OCI-M2 (cell line): ENCODE results near the gene ATXN3L.

Experiments used
- DNase-seq: peaks from one replicate; lab custom pipeline; 2025; ENCODE audit not compliant: unreplicated experiment; lab: John Stamatoyannopoulos, UW

ATXN3L gene

GRCh38 chrX:13319953-13320352 is at the start of gene ATXN3L:
Gene ATXN3L, minus strand, starts transcription at chrX:13320053. Its CDS starts 119 bp downstream, at chrX:13319934.
- DNase-seq = no peak

GRCh38 chrX:13369256-13370030 is 49.6 kb upstream of the ATXN3L start:
- no peak for DNase-seq

DNA sequence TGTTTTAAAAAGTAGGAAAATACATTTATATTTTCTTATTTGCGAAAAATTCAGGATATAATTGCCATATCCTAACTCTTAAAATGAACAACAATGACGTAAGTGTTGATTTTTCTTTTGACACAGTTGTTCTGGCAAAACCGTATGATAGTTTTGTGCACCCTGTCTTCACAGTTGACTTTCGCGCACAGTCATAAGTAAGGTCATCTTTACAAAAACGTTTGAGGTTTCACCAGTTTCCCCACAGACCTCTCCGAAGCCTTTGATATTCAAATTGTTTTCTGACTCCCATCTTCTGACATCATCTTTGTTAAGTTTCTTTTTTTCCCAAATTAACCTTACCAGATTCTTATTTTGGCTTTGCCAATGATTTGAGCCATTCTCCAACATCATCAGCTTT is 48.1 kb upstream of the ATXN3L start:
- DNase-seq = no peak

- DNase-seq = no peak
Observed at GRCh38 chrX:13366698-13367097, 46.8 kb upstream of the ATXN3L start.

GRCh38 chrX:13365161-13365560 is 45.3 kb upstream of the ATXN3L start:
- DNase-seq = no peak

DNA sequence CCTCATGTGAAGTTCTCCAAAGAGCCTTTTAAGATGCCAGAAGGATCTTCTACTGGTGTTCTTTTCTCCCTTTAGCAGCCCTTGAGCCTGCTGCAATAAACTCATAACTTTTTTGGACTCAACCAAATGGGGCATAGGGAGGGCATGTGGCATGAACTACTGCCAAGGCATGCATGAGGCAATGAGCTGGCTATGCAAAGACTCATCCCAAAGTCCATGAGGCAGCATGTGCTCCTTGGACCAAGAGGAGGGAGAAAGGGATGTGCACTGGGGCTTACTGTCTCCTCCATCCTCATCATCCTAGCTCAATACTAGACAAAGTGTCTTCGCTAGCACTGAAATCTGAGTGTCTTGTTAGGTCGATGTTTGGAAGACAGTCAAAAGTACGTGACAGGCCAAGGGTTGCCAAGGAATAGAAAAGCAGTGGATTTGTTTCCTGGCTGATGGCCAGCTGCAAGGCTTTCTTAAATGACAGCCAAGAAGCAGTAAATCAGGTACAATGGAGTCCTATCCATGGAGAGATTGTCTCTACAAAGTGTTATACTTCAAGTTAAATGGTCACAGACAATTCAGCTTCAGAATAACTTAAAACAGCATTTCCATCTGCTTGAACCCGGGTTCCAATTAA is 44.5 kb upstream of the ATXN3L start:
- DNase-seq = no peak

DNA sequence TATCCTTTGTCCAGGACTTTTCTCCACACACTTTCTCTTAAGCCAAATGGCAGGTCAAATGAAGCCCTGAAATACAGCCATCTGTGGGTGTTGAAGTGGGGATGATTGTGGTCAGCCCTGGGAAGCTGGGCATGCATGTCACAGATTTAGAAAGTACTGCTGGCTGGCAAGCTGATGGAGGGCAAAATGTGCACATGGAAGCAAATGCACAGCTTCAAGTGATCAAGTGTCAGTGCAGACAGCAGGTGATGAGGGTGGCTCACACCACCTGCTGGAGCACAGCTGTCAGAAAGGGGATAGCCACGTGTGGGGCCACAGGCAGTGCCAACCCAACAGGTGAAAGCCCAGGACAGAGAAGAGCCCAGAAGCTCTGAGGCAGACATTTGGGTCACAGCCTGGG is 40.3 kb upstream of the ATXN3L start:
- no peak for DNase-seq

GRCh38 chrX:13357925-13358324 is 38.1 kb upstream of the ATXN3L start:
- no peak for DNase-seq

- no peak for DNase-seq
Observed at GRCh38 chrX:13346646-13347045, 26.8 kb upstream of the ATXN3L start.

GRCh38 chrX:13345438-13345837 is 25.6 kb upstream of the ATXN3L start:
- no peak for DNase-seq

- no peak for DNase-seq
Observed at GRCh38 chrX:13345037-13345436, 25.2 kb upstream of the ATXN3L start.

DNA sequence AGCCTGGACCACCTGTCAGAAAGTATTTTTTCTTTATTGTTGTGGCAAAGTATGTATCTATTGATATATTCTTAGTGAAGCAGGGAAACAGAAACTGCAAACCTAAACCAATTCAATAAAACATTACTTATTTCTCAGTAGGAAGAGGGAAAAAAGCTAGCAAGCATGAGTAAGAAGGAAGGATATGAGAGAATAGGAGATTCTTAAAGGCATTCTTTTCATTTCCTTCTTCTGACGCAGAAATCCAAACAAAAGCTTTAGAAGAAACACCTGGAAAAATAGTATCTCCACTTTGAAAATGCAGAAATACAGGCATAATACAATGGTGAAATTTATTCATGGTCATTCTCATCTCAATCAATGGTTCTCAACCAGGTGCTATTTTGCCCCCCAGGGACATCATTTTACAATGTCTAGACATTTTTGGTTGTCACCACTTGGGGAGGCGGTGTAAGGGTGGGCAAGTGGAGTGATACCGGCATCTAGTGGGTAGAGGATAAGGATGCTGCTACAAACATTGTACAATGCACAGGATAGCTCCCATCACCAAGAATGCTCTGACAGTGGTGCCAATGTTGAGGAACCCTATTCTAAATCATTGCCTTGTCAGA is 21.7 kb upstream of the ATXN3L start:
- no peak for DNase-seq

- DNase-seq = no peak
Observed at GRCh38 chrX:13340182-13340791, 20.4 kb upstream of the ATXN3L start.

- no peak for DNase-seq
Observed at GRCh38 chrX:13339607-13340006, 19.8 kb upstream of the ATXN3L start.

DNA sequence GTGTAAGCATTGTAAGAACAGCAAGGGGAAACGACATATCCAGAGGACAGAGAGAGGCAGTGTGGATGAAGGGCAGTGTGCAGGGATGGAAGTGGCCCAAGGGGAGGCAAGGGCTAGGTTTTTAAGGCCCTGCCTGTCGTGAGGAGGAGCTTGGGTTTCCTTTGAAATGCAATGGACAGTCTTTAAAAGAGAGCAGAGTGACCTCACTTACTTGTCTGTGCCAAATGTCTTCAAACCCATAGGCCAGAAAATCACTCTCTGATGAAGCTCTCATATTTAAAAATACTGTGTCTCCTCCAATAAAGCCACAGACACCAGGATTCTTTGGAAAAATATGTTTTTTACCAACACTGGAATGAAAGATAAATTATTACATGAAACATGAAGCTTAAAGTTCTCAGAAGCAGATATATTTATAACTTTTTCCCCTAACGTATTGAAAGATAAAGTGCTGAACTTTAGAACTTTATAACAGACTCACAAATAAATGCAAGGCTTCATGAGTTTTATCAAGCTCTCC is 19.2 kb upstream of the ATXN3L start:
- no peak for DNase-seq

- no peak for DNase-seq
Observed at GRCh38 chrX:13334491-13334890, 14.6 kb upstream of the ATXN3L start.

DNA sequence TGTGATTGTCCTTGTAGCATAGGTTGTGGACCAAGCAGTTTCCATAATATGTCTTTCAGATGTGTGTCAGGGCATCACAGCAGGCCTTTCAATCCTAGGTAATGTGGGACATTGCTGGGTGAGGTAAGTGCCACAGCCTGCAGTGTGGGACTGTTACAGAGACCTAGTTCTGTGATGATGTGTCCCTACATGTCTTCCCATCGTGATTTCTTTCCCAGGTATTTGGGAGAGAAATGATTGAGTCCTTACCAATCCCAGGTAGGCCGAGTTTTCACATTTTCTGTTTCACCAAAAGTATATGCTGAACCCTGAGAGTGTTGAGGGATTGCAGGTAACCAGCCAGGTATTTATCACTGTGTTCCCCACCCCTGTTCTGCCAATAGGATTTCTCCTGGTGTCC is 10.6 kb upstream of the ATXN3L start:
- DNase-seq = no peak

- DNase-seq = no peak
Observed at GRCh38 chrX:13327666-13328065, 7.8 kb upstream of the ATXN3L start.

DNA sequence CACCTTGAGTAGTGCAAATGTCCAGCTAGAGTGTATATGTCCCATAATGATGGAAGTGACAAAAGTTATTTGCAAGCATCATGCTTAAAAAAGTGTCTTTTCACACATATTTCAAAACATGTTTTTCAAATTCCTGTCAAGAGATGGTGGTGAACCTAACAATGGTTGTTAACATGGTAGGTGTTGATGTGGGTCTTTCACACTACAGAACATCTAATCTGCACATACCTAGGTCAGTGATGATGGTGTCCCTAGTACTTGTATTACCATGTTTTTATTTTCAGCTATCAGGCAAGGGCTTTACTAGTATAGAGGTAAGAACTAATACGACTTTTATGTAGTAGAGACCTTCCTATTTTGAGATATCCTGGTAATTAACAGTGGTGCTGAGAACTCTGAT is 3.4 kb upstream of the ATXN3L start:
- DNase-seq = no peak

GRCh38 chrX:13317366-13317765 is 2.5 kb downstream of the ATXN3L start:
- no peak for DNase-seq

- no peak for DNase-seq
Observed at GRCh38 chrX:13311560-13311959, 8.3 kb downstream of the ATXN3L start.

- DNase-seq = no peak
Observed at GRCh38 chrX:13309631-13310030, 10.2 kb downstream of the ATXN3L start.
